GM21526 (cell line): ENCODE data around the gene CIC.
A peak's percentile ranks its signal among the peaks of the same experiment; 100 is the strongest.
"Not testable (repeated sequence)": the region's sequence is repeated elsewhere in the genome, so short reads cannot be mapped to it uniquely, and the experiment has no call there.

Experiments
- ATAC-seq: cut with Tn5 transposase; IDR thresholded peaks from one replicate; pipeline ENCODE4 v1.9.1; 2021; ENCODE audit warnings: moderate library complexity; ENCODE audit not compliant: unreplicated experiment, low FRiP score

Gene CIC

DNA sequence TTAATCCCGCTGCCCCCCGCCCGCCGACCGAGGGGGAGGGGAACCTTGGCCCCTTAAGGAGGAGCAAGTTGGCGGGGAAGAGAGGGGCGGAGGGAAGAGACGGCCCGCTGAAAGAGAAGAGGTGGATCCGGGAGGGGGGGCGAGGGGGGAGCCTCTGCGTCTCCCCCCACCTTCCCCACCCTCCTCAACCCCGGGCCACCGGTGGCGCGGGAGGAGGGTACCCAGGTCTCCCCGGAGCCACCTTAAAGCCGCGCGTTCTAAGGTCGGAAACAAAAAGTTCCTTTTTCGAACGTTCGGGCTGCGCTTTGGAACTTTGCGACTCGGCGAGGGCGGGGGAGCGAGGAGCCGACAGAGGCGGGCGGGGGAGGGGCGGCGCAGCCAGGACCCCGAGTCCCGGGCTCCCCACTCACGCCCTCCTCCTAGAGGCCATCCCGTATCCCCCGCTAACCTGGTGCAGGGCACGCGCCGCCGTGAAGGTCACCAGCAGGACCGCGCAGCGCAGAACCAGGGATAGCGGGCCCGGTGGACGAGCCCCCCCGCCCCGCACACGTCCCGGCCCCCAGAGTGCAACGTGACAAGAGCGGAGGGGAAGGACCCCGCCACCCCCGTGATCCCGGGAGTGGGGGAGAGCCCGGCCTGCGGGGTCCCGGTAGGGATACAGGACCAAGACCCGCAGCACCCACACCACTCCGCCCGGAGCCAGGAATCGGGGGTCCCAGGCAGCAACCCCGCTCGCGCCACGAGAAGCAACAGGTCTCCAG is 14.8 kb upstream of the CIC start:
- no peak for ATAC-seq

DNA sequence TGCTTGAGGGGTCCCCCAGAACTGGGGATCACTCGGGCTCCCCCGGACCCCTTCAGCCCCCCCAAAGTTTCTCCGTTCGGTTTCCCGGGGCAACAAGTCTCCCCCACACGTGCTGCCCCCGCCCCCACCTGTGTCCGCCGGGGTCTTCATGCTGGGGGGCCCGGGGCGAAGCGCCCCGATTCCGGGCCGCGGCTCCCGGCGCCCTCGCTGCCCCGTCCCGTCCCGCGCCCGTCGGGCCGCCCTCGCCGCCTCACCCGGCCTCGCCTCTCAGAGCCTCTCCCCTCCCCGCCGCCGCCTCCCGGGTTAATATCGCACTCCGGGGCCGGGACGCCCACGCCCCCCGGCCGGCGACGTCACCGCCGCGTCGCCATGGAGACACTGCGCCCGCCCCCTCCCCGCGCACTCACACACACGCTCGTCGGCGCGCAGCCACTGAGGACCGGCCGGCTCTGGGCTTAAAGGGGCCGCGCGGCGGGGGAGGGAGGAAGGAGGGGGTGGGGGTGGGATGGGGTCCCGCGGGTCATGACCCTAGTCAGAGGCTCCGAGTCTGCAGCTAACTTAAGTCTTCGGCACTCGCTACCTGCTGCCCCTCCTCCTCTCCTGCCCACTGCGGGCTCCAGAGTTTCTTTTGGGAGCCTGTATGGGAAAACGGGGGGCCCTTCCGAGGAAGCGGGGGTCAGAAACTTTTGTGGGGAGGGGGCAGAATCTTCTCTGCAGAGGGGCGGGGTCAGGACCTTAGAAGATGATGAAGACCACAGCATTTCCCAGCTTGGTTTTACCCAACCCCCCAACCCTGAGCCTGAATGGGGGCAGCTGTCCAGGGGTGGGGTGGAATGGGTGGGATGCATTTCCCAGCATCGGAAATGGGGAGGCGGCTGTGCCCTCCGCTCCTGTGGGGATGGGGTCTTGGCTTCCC is 13.9 kb upstream of the CIC start, which contains the start of gene ERF:
Gene ERF (minus strand): TSS at position 279 of the 916 bp plus-strand sequence. CDS start 129 bp downstream, at position 150.
- no peak for ATAC-seq

DNA sequence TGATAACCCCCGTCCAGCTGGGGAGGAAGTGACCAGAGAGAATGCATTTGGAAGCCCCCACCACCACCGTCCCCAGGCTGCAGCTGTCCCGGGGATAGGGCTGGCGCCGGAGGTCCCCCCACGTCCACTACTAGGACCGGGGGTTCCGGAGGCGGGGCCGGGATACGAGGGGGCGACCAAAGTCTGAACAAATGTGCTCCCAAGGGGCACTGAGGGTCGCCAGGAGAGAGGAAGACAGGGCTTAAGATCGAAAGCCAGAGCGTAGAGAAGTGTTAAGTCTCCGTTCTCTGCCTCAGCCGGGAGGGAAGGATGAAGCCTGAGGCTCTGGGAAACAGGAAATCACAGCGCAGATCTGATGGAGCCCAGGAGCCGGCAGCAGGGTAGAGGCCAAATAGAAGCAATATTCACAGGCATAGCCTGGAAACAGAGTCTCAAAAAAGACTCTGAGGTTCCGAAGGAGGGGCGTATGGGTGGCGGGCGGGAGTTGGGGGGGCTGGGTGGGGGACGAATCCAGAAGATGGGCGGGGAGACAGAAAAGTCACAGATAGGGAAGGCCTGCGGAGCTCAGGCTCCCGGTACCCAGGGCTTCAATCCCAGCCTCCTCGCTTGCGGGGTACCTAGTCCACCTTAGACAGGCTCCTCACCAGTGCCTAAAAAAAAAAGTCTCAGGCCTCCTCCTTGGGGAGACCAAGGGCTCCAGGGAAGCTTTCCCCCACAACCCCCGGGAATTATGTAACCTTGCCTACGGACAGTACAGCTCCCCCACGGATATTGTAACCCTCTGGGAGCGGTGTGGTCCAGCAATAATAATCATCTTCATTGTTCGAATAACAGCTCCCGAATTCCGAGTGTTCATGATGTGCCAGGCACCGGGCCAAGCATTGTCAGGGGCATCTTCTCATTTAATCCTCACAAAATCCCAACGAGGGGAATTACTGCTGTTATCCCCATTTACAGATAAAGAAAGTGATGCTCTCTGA is 13.0 kb upstream of the CIC start:
- ATAC-seq, result no peak

DNA sequence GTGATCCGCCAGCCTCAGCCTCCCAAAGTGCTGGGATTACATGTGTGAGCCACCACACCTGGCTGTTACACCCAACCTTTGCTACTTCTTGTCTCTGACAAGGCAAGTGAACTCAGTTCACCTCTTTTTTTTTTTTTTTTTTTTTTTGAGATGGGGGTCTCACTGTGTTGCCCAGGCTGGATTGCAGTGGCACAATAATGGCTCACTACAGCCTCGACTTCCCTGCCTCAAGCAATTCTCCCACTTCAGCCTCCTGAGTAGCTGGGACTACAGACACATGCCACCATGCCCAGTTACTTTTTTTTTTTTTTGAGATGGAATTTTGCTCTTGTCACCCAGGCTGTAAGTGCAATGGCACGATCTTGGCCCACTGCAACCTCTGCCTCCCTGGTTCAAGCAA is 11.2 kb upstream of the CIC start:
- not testable (repeated sequence) for ATAC-seq

DNA sequence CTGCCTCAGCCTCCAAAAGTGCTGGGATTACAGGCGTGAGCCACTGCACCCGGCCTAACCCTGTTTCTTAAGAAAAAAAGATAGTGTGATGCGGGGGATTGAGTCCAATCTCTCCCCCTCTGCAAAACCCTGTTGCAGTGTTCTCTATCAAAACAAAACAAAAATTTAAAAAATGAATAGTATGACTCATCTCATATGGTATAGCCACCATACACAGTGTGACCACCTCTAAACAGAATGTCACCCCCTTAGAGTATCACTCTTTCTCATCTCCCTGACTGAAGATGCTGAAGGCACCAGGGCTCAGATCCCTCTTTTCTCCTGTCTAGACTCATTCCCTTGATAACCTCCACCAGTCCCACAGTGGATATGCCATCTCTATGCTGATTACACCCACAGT is 7.3 kb upstream of the CIC start:
- ATAC-seq, result no peak

DNA sequence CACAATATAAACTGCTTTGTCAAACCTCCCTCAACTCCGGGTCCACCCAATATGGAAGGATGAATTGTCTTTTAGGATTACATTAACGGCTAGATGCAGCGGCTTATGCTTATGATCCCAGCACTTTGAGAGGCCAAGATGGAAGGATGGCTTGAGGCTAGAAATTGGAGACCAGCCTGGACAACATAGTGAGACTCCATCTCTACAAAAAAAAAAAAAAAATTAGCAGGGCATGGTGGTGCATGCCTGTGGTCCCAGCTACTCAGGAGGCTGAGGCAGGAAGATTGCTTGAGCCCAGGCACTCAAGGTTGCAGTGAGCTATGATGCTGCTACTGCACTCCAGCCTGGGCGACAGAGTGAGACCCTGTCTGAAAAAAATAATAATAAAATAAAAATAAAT is 2.9 kb upstream of the CIC start:
- not testable (repeated sequence) for ATAC-seq

DNA sequence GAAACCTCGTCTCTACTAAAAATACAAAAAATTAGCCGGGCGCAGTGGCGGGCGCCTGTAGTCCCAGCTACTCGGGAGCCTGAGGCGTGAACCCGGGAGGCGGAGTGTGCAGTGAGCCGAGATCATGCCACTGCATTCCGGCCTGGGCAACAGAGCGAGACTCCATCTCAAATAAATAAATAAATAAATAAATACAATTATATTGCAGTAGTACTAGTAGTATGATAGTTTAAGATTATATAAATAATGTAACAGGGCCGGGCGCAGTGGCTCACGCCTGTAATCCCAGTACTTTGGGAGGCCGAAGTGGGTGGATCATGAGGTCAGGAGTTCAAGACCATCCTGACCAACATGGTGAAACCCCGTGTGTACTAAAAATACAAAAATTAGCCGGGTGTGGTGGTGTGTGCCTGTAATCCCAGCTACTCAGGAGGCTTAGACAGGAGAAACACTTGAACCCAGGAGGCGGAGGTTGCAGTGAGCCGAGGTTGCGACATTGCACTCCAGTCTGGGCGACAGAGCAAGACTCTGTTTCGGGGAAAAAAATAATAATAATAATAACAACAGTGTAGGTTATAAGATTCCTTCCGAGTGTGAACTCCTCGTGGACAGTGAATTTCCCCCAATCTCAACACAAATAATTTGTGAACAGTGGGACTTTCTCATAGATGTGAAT is 2.0 kb upstream of the CIC start:
- ATAC-seq, result not testable (repeated sequence)

DNA sequence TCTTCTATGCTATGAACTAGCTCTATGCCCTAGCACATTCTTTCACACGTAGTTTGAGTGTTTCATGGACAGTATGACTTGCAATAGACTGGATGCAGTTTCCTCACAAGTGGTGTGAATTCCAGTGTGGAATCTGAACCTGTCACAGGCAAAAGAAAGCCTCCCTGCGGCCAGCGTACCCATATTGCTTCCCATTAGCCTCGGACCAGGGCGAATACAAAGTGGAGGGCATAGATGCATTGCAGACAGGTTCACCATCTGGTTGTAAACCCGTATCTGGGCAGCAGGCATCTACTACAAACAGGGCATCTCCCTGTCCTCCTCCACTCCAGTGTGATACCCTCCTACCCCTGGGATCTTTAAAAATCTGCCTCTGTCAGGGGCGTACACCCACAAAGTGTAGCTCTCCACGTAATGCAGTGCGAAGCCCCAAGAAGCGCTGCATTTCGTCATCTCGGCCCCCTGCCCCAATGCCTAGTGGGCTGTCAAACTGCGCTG is 1.4 kb upstream of the CIC start:
- ATAC-seq, result no peak

DNA sequence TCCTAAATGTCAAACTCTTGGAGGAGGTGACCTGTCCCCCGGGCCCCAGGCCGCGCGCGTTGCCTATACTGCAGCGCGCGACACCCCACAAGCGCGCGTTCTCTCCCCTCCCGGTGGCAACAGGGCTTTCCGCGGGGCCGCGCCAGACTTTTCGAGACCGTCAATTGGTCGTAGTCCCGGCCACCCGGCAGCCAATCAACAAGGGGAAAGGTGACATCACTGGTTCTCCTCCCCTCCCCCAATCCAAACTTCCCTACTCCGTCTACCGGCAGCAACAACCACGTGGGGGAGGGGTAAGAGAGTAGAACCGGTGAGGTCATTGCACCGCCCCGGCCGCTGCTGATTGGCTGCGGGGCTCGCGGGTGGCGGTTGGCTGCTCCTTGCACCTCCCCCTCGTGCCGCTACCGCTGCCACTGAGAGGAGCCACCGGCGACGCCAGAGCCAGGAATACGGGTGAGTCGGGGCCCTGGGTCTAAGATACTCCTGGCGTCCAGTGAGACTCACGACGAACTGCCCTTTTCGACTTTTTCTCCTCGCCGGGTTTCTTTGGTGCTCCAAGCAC is 829 bp upstream of the CIC start:
- ATAC-seq, result peak; percentile 50

DNA sequence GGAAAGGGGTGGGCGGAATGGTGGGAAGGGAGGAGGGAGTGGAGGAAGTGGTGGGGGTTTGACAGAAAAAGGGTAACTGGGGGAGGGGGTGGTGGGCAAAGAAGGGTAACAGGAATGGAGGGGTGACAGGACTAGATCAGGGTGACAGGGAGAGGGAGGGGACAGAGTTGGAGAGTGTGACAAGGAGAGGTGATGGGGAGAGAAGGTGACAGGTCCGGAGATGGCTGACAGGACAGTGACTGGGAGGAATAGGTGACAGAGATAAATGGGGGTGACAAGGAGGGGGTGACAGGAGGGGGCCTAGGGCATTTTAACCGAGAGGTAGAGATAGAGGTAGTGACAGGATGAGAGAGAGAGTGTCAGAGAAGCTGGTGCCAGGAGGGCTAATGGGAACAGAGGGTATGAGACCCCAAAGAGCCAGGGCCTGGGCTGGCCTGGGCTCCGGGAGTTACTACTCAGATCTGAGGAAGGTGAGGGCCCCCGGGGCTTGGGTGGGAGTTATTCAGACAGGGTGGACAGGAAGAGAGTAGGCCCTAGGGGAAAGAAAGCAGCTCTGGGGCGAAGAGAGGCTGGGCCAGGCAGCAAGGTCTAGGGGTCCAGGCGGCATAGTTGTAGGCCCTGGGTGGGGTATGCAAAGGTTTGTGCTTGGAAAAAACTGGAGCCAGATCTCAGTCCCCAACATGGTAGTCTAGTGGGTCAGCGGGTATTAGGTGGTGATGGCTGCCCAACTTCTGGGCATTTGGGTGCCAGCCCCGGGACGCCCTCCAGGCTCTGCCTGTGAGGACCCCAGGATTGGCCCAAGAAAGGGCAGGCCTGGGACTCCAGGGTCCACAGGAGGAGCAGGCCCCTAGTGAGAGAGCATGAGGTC is 660 bp downstream of the CIC start:
- ATAC-seq, result no peak

DNA sequence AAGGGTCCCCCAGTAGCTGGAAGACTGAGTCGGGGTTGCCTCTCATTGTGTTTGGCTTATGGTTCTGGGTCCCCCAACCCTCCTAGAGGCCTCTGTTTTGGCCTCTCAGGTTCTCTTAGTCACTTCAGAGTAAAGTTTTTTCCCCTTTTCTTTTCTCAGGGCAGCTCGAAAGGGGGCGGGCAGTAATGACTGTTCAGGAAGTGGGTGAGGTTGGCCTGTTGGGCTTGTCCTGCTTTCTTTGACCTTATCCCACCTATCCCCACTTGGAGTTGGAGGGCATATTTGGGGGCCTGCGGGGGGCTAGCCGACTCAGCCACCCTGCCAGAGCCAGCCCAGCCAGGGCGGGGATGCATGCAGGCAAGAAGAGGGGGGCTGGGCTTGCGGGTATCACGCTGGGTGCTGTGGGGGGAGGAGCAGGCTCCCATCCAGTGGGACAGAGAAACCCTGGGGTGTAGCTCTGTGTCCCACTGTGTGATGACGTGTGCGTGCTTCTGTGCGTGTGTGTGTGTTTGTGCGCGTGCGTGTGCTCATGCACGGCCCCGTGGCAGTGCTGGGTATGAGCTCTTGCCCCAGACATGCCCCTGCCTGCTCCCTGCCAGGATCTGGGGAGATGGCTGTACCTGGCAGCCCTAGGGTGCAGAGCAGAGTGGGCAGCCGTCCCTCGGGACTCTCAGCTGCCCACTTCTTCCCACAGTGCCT is 1.4 kb downstream of the CIC start:
- ATAC-seq, result no peak

DNA sequence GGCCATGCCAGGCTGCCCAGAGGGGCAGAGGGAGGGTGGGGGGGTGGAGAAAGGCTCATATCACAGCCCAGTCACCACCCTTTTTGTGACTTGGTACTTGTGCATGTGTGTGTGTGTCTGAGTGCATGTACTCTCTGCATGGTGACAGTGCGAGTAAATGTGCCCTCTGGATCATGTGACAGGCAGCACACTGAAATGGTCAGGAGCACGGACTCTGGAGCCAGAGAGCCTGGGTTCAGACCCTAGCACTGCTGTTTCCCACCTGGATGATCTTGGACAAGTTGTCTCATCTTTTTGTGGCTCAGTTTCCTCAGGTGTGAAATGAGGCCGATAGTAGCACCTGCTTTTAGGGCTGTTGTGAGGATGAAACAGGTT is 2.0 kb downstream of the CIC start:
- ATAC-seq, result no peak

DNA sequence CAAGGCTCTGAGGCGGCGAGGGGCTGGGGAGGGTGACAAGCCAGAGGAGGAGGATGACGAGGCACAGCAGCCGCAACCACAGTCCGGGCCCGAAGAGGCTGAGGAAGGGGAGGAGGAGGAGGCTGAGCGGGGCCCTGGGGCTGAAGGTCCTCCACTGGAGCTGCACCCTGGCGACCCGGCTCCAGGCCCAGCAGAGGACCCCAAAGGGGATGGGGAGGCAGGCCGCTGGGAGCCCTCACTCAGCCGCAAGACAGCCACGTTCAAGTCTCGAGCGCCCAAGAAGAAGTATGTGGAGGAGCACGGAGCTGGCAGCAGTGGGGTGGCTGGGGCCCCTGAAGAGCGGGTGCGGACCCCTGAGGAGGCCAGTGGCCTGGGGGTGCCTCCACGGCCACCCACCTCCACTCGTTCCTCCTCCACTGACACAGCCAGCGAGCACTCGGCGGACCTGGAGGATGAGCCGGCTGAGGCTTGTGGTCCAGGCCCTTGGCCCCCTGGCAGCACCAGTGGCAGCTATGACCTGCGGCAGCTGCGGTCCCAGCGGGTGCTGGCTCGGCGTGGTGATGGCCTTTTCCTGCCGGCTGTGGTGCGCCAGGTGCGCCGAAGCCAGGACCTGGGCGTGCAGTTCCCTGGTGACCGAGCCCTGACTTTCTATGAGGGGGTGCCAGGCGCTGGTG is 2.9 kb downstream of the CIC start:
- ATAC-seq, result no peak

DNA sequence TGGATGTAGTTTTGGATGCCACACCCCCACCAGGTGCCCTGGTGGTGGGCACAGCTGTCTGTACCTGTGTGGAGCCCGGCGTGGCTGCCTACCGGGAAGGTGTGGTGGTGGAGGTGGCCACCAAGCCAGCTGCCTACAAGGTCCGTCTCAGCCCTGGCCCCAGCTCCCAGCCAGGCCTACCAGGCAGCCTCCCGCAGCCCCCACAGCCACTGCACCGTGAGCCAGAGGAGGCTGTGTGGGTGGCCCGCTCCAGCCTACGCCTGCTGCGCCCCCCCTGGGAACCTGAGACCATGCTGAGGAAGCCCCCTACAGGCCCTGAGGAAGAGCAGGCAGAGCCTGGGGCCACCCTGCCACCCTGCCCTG is 3.5 kb downstream of the CIC start:
- no peak for ATAC-seq

DNA sequence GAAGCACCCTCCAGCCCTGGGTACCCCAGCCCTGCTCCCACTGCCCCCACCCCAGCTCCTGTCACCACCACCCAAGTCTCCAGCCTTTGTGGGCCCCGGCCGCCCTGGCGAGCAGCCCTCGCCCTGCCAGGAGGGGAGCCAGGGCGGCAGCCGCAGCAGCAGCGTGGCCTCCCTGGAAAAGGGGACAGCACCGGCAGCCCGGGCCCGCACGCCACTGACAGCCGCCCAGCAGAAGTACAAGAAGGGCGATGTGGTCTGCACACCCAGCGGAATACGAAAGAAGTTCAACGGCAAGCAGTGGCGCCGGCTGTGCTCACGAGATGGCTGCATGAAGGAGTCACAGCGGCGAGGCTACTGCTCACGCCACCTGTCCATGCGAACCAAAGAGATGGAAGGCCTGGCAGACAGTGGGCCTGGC is 3.9 kb downstream of the CIC start:
- ATAC-seq, result no peak

DNA sequence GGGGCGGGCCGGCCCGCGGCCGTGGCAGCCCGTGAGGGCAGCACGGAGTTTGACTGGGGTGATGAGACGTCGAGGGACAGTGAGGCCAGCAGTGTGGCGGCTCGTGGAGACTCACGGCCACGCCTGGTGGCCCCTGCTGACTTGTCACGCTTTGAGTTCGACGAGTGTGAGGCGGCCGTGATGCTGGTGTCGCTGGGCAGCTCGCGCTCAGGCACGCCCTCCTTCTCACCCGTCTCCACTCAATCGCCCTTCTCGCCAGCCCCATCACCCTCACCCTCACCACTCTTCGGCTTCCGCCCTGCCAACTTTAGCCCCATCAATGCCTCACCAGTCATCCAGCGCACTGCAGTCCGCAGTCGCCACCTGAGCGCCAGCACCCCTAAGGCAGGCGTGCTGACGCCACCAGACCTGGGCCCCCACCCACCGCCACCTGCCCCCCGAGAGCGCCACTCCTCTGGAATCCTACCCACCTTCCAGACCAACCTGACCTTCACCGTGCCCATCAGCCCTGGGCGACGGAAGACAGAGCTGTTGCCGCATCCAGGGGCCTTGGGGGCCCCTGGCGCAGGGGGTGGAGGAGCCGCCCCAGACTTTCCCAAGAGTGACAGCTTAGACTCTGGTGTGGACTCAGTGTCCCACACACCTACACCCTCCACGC is 4.5 kb downstream of the CIC start:
- no peak for ATAC-seq
